DND-41 (cell line): ENCODE results near the gene PANX2.

Experiments used
- ATAC-seq: fragments of 200-7000 bp; cut with Tn5 transposase; 3 replicates; pipeline ENCODE4 v1.9.1; 2021; ENCODE audit warnings: low read depth; ENCODE audit not compliant: insufficient read depth
- DNase-seq: peaks from one replicate; pipeline ENCODE4 v3.0.0-alpha.2; 2020
- H2AFZ ChIP-seq: 2 replicates; pipeline ENCODE4 v1.6.0; 2012; ENCODE audit warnings: low read depth, low read length
- H3K27ac ChIP-seq: 2 replicates; pipeline ENCODE4 v1.5.1; 2012; ENCODE audit warnings: low read length, inconsistent platforms
- H3K27me3 ChIP-seq: fragments of 200-600 bp; sonication (generic); 2 replicates; pipeline ENCODE4 v1.6.0; 2012; ENCODE audit warnings: low read length, mild to moderate bottlenecking, inconsistent platforms; ENCODE audit not compliant: insufficient read depth, poor library complexity
- H3K36me3 ChIP-seq: 2 replicates; pipeline ENCODE4 v1.5.1; 2012; ENCODE audit warnings: low read length, inconsistent platforms; ENCODE audit not compliant: insufficient read depth
- H3K4me1 ChIP-seq: 2 replicates; pipeline ENCODE4 v1.5.1; 2012; ENCODE audit warnings: mild to moderate bottlenecking, low read length; ENCODE audit not compliant: insufficient read depth
- H3K4me2 ChIP-seq: 2 replicates; pipeline ENCODE4 v1.6.0; 2012; ENCODE audit warnings: mild to moderate bottlenecking, moderate library complexity, low read length, inconsistent platforms; ENCODE audit not compliant: insufficient read depth
- H3K4me3 ChIP-seq, 2 experiments: fragments of 200-600 bp in 1 of 2; shearing (Covaris generic) in 1 of 2; 2 replicates each; pipeline ENCODE4 v1.5.1; 2012 to 2016; ENCODE audit warnings: inconsistent platforms in 2 of 2, low read length in 2 of 2, mild to moderate bottlenecking in 2 of 2, low read depth in 1 of 2, moderate library complexity in 1 of 2
- H3K79me2 ChIP-seq: 2 replicates; pipeline ENCODE4 v1.6.0; 2012; ENCODE audit warnings: low read length, inconsistent platforms; ENCODE audit not compliant: insufficient read depth
- H3K9ac ChIP-seq: 2 replicates; pipeline ENCODE4 v1.6.0; 2012; ENCODE audit warnings: low read depth, mild to moderate bottlenecking, inconsistent platforms, low read length, moderate library complexity
- H3K9me3 ChIP-seq: 2 replicates; pipeline ENCODE4 v1.5.1; 2012; ENCODE audit warnings: low read length, moderate library complexity, mild to moderate bottlenecking, inconsistent platforms; ENCODE audit not compliant: insufficient read depth, severe bottlenecking
- H4K20me1 ChIP-seq: 2 replicates; pipeline ENCODE4 v1.6.0; 2012; ENCODE audit warnings: low read length; ENCODE audit not compliant: insufficient read depth
- CTCF ChIP-seq: IDR thresholded peaks from 2 replicates; pipeline ENCODE4 v1.5.1; 2012; ENCODE audit warnings: borderline replicate concordance, low read length, moderate library complexity, mild to moderate bottlenecking; ENCODE audit not compliant: poor library complexity, severe bottlenecking; ENCODE audit errors: extremely low read depth
- EZH2 ChIP-seq: IDR thresholded peaks from 3 replicates; pipeline ENCODE4 v1.6.1; 2012; ENCODE audit warnings: borderline replicate concordance, low read depth, mild to moderate bottlenecking, moderate library complexity, low read length, inconsistent platforms; ENCODE audit not compliant: severe bottlenecking

PANX2 gene

GRCh38 chr22:50218153-50218995 is 47.8 kb downstream of the PANX2 start:
- TF ChIP-seq CTCF: no peak
- TF ChIP-seq EZH2: no peak
- Histone ChIP-seq H3K4me1 (no peaks in the 10 kb centered on the region), H3K4me3 (no peak overlapping the region), H3K9ac (no peak overlapping the region), H3K79me2 (peaks cover 14% of the 10 kb centered on the region), H3K4me2 (no peak overlapping the region), H4K20me1 (peaks cover 65% of the 10 kb centered on the region), H3K9me3 (no peaks in the 10 kb centered on the region), H3K36me3 (peaks cover 95% of the 10 kb centered on the region), H3K27me3 (no peaks in the 10 kb centered on the region), H3K27ac (no peak overlapping the region), H2AFZ (no peak overlapping the region)
- ATAC-seq: no peak
- DNase-seq: no peak

GRCh38 chr22:50218996-50219727 is 48.6 kb downstream of the PANX2 start:
- Histone ChIP-seq H3K9ac (no peak overlapping the region), H3K27ac (no peak overlapping the region), H3K4me2 (no peak overlapping the region), H3K79me2 (peaks cover 8% of the 10 kb centered on the region; the same call in 1 of the 2 replicates), H4K20me1 (peaks cover 63% of the 10 kb centered on the region), H3K4me3 (no peak overlapping the region), H3K36me3 (peaks cover 96% of the 10 kb centered on the region), H3K4me1 (no peaks in the 10 kb centered on the region), H3K9me3 (no peaks in the 10 kb centered on the region), H2AFZ (no peak overlapping the region), H3K27me3 (no peaks in the 10 kb centered on the region)
- TF ChIP-seq EZH2: no peak
- TF ChIP-seq CTCF: no peak
- DNase-seq (peak; percentile 40), ATAC-seq (peak; percentile 69)

- no peak for TF ChIP-seq EZH2
- no peak for TF ChIP-seq CTCF
- peaks cover 61% of the 10 kb centered on the region for H4K20me1 ChIP-seq
- no peak overlapping the region for H3K4me3 ChIP-seq
- no peak overlapping the region for H3K27ac ChIP-seq
- H3K27me3 ChIP-seq: no peaks in the 10 kb centered on the region
- DNase-seq (no peak), ATAC-seq (no peak)
- no peaks in the 10 kb centered on the region for H3K4me1 ChIP-seq
- no peak overlapping the region for H3K4me2 ChIP-seq
- peaks cover 8% of the 10 kb centered on the region; the same call in 1 of the 2 replicates for H3K79me2 ChIP-seq
- peaks cover 93% of the 10 kb centered on the region for H3K36me3 ChIP-seq
- H3K9me3 ChIP-seq: no peaks in the 10 kb centered on the region
- no peak overlapping the region for H3K9ac ChIP-seq
- no peak overlapping the region for H2AFZ ChIP-seq
These were observed 49.5 kb downstream of the PANX2 start for GRCh38 chr22:50219800-50220602.
